Upper lobe of left lung (tissue), 6 donors: Measurements from ENCODE around the gene TBATA. TPM values are rescaled to one million over a fixed set of nuclear protein-coding genes. Genes with fewer than 3 reads are reported as not detected.

ENCODE experiments used
- ATAC-seq, 2 donors: fragments of 200-7000 bp; cut with Tn5 transposase; one replicate each; pipeline ENCODE4 v1.9.1; 2022; ENCODE audit warnings: mild to moderate bottlenecking in 2 of 2, moderate library complexity in 2 of 2; ENCODE audit not compliant: low FRiP score in 2 of 2
- DNase-seq, 2 donors: peaks; one replicate each; pipeline ENCODE4 v3.0.0-alpha.2; 2019 to 2020
- H3K27ac ChIP-seq, 4 donors: fragments of 200-600 bp; sonication (generic); one replicate each; pipeline ENCODE4 v1.5.1; 2016 to 2019
- H3K27me3 ChIP-seq, 4 donors: fragments of 200-600 bp; sonication (generic); one replicate each; pipeline ENCODE4 v1.5.1; 2017 to 2019
- H3K36me3 ChIP-seq, 4 donors: fragments of 200-600 bp; sonication (generic); one replicate each; pipeline ENCODE4 v1.5.1; 2016 to 2019
- H3K4me1 ChIP-seq, 4 donors: fragments of 200-600 bp; sonication (generic); one replicate each; pipeline ENCODE4 v1.5.1; 2018 to 2019
- H3K4me3 ChIP-seq, 4 donors: fragments of 200-600 bp; sonication (generic); one replicate each; pipeline ENCODE4 v1.5.1; 2017 to 2019; ENCODE audit warnings: mild to moderate bottlenecking in 2 of 4, moderate library complexity in 1 of 4
- H3K9me3 ChIP-seq, 4 donors: fragments of 200-600 bp; sonication (generic); one replicate each; pipeline ENCODE4 v1.5.1; 2018 to 2019
- EP300 ChIP-seq, 4 donors: sonication (generic); formaldehyde crosslinking; IDR thresholded peaks; one replicate each; pipeline ENCODE4 v1.5.1; 2017; ENCODE audit warnings: antibody characterized with exemption in 4 of 4, control low read depth in 2 of 4
- POLR2A ChIP-seq, 4 donors: fragments of 450-650 bp; IDR thresholded peaks; one replicate each; pipeline ENCODE4 v1.5.1; 2016 to 2017; ENCODE audit warnings: antibody characterized with exemption in 4 of 4, mild to moderate bottlenecking in 2 of 4
- POLR2AphosphoS5 ChIP-seq, 2 donors: sonication (generic); formaldehyde crosslinking; IDR thresholded peaks; one replicate each; pipeline ENCODE4 v1.5.1; 2017; ENCODE audit warnings: antibody characterized with exemption in 2 of 2
- WGBS, 2 donors: methylation state at CpG; one replicate each; pipeline ENCODE4 v1.1.5; 2017 to 2018; 5-methylcytosine and 5-hydroxymethylcytosine counted together
- total RNA-seq, 6 donors: library from RNA; depleted of rRNA in 4 of 6; stranded (reverse); fragments of >200 nt in 4 of 6; gene quantifications; one replicate each; pipeline versions ENCODE4 v1.1.0 to v1.2.1, GENCODE V29; 2016 to 2021
- TF ChIP-seq, protein P1 (sequence below), 6 experiments: fragments of 450-650 bp in 4 of 6; fragments of 200-600 bp in 2 of 6; sonication (generic) in 2 of 6; IDR thresholded peaks; one replicate each; pipeline ENCODE4 v1.5.1; 2016 to 2019; ENCODE audit warnings: antibody characterized with exemption in 6 of 6
- donor health status: DM: no; HTN: no; CAD: no; lungs with moderate emphysema.
- donor health status: DM: no; HTN: yes; CAD: no; lungs with severe emphysema.

The TBATA gene
- total RNA-seq, 6 donors from 2014 or later = not detected

DNA sequence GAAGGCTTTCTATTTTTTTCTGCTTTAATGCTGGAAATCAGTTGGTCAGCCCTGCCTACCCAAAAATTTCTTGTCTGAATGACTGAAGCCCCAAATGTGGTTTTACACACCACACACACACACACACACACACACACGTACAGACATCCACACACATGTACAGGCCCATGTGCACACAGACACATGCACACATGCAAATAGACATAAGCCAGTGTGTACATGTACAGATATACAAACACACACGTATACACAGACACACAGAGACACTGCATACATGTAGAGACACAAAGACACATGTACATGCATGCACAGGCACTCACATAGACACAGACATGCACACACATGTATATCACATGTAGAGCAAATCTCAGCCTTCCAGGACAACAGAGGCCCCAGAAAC lies 54.2 kb downstream of the TBATA start:
- no peak for TF ChIP-seq POLR2A (IDR thresholded peaks at IDR 0.05)
- TF ChIP-seq POLR2AphosphoS5 (IDR thresholded peaks at IDR 0.05) = no peak
- TF ChIP-seq EP300 (IDR thresholded peaks at IDR 0.05) = no peak
- DNase-seq = no peak
- WGBS, 2 donors = 67 to 75% methylated on average over 2 of the region's 2 CpGs
- H3K27ac ChIP-seq = no peak overlapping the region
- no peaks in the 10 kb centered on the region for H3K27me3 ChIP-seq
- H3K4me3 ChIP-seq = no peak overlapping the region
- no peaks in the 10 kb centered on the region for H3K9me3 ChIP-seq
- no peak for ATAC-seq
- H3K4me1 ChIP-seq = no peaks in the 10 kb centered on the region
- no peaks in the 10 kb centered on the region for H3K36me3 ChIP-seq

GRCh38 chr10:70729763-70730357 lies 55.3 kb downstream of the TBATA start:
- Histone ChIP-seq H3K4me1 (no peaks in the 10 kb centered on the region), H3K27me3 (no peaks in the 10 kb centered on the region), H3K27ac (no peak overlapping the region), H3K4me3 (no peak overlapping the region), H3K9me3 (no peaks in the 10 kb centered on the region), H3K36me3 (no peaks in the 10 kb centered on the region)
- TF ChIP-seq, protein P1, sequence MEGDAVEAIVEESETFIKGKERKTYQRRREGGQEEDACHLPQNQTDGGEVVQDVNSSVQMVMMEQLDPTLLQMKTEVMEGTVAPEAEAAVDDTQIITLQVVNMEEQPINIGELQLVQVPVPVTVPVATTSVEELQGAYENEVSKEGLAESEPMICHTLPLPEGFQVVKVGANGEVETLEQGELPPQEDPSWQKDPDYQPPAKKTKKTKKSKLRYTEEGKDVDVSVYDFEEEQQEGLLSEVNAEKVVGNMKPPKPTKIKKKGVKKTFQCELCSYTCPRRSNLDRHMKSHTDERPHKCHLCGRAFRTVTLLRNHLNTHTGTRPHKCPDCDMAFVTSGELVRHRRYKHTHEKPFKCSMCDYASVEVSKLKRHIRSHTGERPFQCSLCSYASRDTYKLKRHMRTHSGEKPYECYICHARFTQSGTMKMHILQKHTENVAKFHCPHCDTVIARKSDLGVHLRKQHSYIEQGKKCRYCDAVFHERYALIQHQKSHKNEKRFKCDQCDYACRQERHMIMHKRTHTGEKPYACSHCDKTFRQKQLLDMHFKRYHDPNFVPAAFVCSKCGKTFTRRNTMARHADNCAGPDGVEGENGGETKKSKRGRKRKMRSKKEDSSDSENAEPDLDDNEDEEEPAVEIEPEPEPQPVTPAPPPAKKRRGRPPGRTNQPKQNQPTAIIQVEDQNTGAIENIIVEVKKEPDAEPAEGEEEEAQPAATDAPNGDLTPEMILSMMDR (IDR thresholded peaks at IDR 0.05) = no peak
- TF ChIP-seq EP300 (IDR thresholded peaks at IDR 0.05) (no peak), POLR2A (IDR thresholded peaks at IDR 0.05) (no peak), POLR2AphosphoS5 (IDR thresholded peaks at IDR 0.05) (no peak)
- ATAC-seq (peak in 1 of 2 donors; percentile 3), DNase-seq (no peak)
- 51 to 76% methylated on average over 3 to 16 of the region's 16 CpGs for WGBS, 2 donors

DNA sequence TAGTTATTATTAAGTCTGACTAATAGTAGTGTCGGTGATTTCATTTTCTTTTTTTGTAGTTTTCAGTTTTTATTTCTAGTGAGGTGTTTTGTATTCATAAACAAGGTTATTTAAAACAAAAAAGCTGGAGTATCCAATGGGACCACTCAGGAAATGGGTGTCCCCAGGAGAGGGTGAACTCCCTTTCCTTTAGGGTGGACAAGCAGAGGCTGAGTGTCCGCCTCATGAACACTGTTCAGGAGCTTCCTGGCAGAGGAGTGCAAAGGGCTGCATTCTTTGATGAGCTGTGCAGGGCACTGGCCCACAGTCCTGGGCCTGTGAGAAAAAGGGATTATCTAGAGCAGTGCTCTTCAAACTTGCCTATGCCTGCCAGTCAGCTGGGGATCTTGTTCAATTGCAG lies 56.8 kb downstream of the TBATA start:
- TF ChIP-seq, protein P1 (IDR thresholded peaks at IDR 0.05) = no peak
- TF ChIP-seq EP300 (IDR thresholded peaks at IDR 0.05) (no peak), POLR2AphosphoS5 (IDR thresholded peaks at IDR 0.05) (no peak), POLR2A (IDR thresholded peaks at IDR 0.05) (no peak)
- Histone ChIP-seq H3K27me3 (no peaks in the 10 kb centered on the region), H3K4me3 (no peak overlapping the region), H3K27ac (no peak overlapping the region), H3K36me3 (no peaks in the 10 kb centered on the region), H3K4me1 (no peaks in the 10 kb centered on the region), H3K9me3 (no peaks in the 10 kb centered on the region)
- DNase-seq (no peak), ATAC-seq (no peak)
- 79 to 82% methylated on average over 2 of the region's 2 CpGs for WGBS, 2 donors

DNA sequence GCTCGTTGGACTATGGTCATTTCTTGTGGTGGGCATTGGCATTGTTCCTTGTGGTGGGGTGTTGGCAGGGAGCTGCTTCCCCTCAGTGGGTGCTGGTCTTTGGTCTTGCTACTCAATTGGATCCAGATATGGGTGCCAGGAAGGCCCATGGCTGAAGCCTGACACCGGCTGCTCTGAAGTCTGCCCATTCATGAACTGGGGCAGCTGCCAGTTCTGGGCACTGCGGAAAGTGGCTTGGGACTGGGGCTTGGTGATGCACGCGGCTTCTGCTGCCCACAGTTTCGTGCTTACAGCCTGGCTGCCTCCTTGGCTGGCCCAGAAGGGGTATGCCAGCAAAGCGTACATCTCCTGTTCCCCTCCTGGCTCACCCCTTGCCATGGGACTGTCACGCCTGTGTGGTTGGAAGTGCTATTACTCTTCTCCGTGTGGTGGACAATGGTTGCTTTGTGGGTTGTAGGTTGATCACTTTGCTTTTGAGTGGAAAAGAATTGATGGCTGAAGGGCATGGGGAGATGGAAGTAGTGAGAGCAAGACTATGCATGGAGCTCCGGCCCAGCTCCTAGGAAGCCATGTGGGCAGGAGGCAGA lies 58.2 kb downstream of the TBATA start:
- no peaks in the 10 kb centered on the region for H3K9me3 ChIP-seq
- TF ChIP-seq POLR2AphosphoS5 (IDR thresholded peaks at IDR 0.05) (no peak), EP300 (IDR thresholded peaks at IDR 0.05) (no peak)
- TF ChIP-seq, protein P1 (IDR thresholded peaks at IDR 0.05) = no peak
- no peak for DNase-seq
- H3K4me1 ChIP-seq = no peaks in the 10 kb centered on the region
- 84 to 89% methylated on average over 6 to 10 of the region's 10 CpGs for WGBS, 2 donors
- no peaks in the 10 kb centered on the region for H3K36me3 ChIP-seq
- H3K4me3 ChIP-seq = no peak overlapping the region
- H3K27ac ChIP-seq = no peak overlapping the region
- no peak for ATAC-seq
- H3K27me3 ChIP-seq = no peaks in the 10 kb centered on the region

GRCh38 chr10:70723771-70724170 lies 61.4 kb downstream of the TBATA start:
- Histone ChIP-seq H3K27me3 (no peaks in the 10 kb centered on the region), H3K4me3 (no peak overlapping the region), H3K9me3 (no peaks in the 10 kb centered on the region), H3K27ac (no peak overlapping the region), H3K4me1 (no peaks in the 10 kb centered on the region), H3K36me3 (no peaks in the 10 kb centered on the region)
- 93 to 100% methylated on average over 3 of the region's 3 CpGs for WGBS, 2 donors
- ATAC-seq (no peak), DNase-seq (no peak)
- TF ChIP-seq POLR2AphosphoS5 (IDR thresholded peaks at IDR 0.05) (no peak), POLR2A (IDR thresholded peaks at IDR 0.05) (no peak), EP300 (IDR thresholded peaks at IDR 0.05) (no peak)
- TF ChIP-seq, protein P1 (IDR thresholded peaks at IDR 0.05) = no peak
